HCT116 (cell line): ENCODE data around the gene PCBP3. TPM values are rescaled to one million over a fixed set of nuclear protein-coding genes. Genes with fewer than 3 reads are reported as not detected.

Source experiments
- ATAC-seq: fragments of 200-7000 bp; cut with Tn5 transposase; 2 replicates; pipeline ENCODE4 v1.9.1; 2020; ENCODE audit warnings: mild to moderate bottlenecking, moderate library complexity
- BruUV-seq: library from RNA; stranded (reverse); fragments of 400-500 nt; replicated peaks from 2 replicates; lab custom pipeline; 2021; lab: Mats Ljungman, UMichigan
- CTCF ChIA-PET: fragments of 300-600 bp; sonication (Branson Sonifier 250); formaldehyde crosslinking; loops from one replicate; lab custom pipeline; 2021; ENCODE audit warnings: antibody characterized with exemption; lab: Charles Lee
- POLR2A ChIA-PET: fragments of 300-600, 350-600 bp; sonication (Branson Sonifier 250); formaldehyde crosslinking; loops from one replicate; lab custom pipeline; 2021; ENCODE audit warnings: antibody characterized with exemption; lab: Charles Lee
- RAD21 ChIA-PET, 2 experiments: fragments of 300-600 bp; sonication (Branson Sonifier 250); formaldehyde crosslinking; loops; one replicate each; lab custom pipeline; 2023; ENCODE audit warnings: low total read pairs in 2 of 2; ENCODE audit not compliant: uncharacterized antibody in 2 of 2, unreplicated experiment in 2 of 2, low non-redundant PET in 1 of 2; lab: Charles Lee
- DNase-seq: peaks from one replicate; pipeline ENCODE4 v3.0.0-alpha.2; 2010; ENCODE audit warnings: low read depth, low spot score
- H2AFZ ChIP-seq: fragments of 200-600 bp; shearing (Covaris generic), sonication (generic); 2 replicates; pipeline ENCODE4 v1.6.1; 2017; ENCODE audit warnings: low read depth, mixed run types, mixed read lengths, antibody characterized with exemption, low read length; ENCODE audit not compliant: poor library complexity, severe bottlenecking
- H3K27ac ChIP-seq: 2 replicates; pipeline ENCODE4 v1.5.1; 2012; ENCODE audit warnings: low read depth, low read length
- H3K27me3 ChIP-seq: fragments of 200-600 bp; sonication (generic); 2 replicates; pipeline ENCODE4 v1.6.1; 2016; ENCODE audit warnings: mixed run types, low read length, mixed read lengths; ENCODE audit not compliant: insufficient read depth
- H3K36me3 ChIP-seq, 2 experiments: fragments of 200-500 bp in 1 of 2; fragments of 200-600 bp in 1 of 2; sonication (Bioruptor generic) in 1 of 2; sonication (generic) in 1 of 2; 2 replicates each; pipeline versions ENCODE4 v1.5.1 to v1.6.1; 2014 to 2016; ENCODE audit warnings: low read length in 2 of 2, inconsistent platforms in 1 of 2, mixed read lengths in 1 of 2, mixed run types in 1 of 2; ENCODE audit not compliant: insufficient read depth in 2 of 2, control insufficient read depth in 1 of 2
- H3K4me1 ChIP-seq, 2 experiments: fragments of 200-600 bp in 1 of 2; sonication (generic) in 1 of 2; 2 replicates each; pipeline versions ENCODE4 v1.5.1 to v1.6.1; 2012 to 2017; ENCODE audit warnings: low read length in 2 of 2, inconsistent platforms in 1 of 2, mild to moderate bottlenecking in 1 of 2, mixed read lengths in 1 of 2, mixed run types in 1 of 2, moderate library complexity in 1 of 2; ENCODE audit not compliant: insufficient read depth in 2 of 2, control insufficient read depth in 1 of 2
- H3K4me2 ChIP-seq: fragments of 200-600 bp; sonication (generic); 2 replicates; pipeline ENCODE4 v1.6.1; 2017; ENCODE audit warnings: mixed run types, low read length, mixed read lengths
- H3K4me3 ChIP-seq, 2 experiments: fragments of 200-600 bp in 1 of 2; sonication (generic) in 1 of 2; replicated peaks in 1 of 2; 2 replicates each; pipeline ENCODE4 v1.5.1; 2011 to 2016; ENCODE audit warnings: low read length in 2 of 2, control low read depth in 1 of 2, low read depth in 1 of 2, mild to moderate bottlenecking in 1 of 2, mixed read lengths in 1 of 2, mixed run types in 1 of 2
- H3K79me2 ChIP-seq: fragments of 200-600 bp; sonication (generic); 2 replicates; pipeline ENCODE4 v1.6.1; 2017; ENCODE audit warnings: mild to moderate bottlenecking, mixed run types, low read length, moderate library complexity, mixed read lengths; ENCODE audit not compliant: insufficient read depth
- H3K9ac ChIP-seq: fragments of 200-600 bp; sonication (generic); 2 replicates; pipeline ENCODE4 v1.6.1; 2016; ENCODE audit warnings: low read length, mixed read lengths
- H3K9me2 ChIP-seq: fragments of 200-600 bp; sonication (generic), shearing (Covaris generic); 2 replicates; pipeline ENCODE4 v1.6.1; 2017; ENCODE audit warnings: mixed run types, mild to moderate bottlenecking, moderate library complexity; ENCODE audit not compliant: insufficient read depth
- H3K9me3 ChIP-seq, 2 experiments: fragments of 200-500 bp in 1 of 2; fragments of 200-600 bp in 1 of 2; sonication (Bioruptor generic) in 1 of 2; sonication (generic) in 1 of 2; 2 replicates each; pipeline ENCODE4 v1.6.1; 2014 to 2017; ENCODE audit warnings: low read length in 2 of 2, mixed read lengths in 2 of 2, inconsistent platforms in 1 of 2, low read depth in 1 of 2, mild to moderate bottlenecking in 1 of 2, mixed run types in 1 of 2, moderate library complexity in 1 of 2; ENCODE audit not compliant: control insufficient read depth in 1 of 2, insufficient read depth in 1 of 2
- H4K20me1 ChIP-seq: fragments of 200-600 bp; sonication (generic), shearing (Covaris generic); 2 replicates; pipeline ENCODE4 v1.6.1; 2017; ENCODE audit warnings: mixed run types, mild to moderate bottlenecking, moderate library complexity; ENCODE audit not compliant: insufficient read depth
- CTCF ChIP-seq, 3 experiments: fragments of 200-600 bp in 1 of 3; sonication (generic) in 1 of 3; IDR thresholded peaks in 2 of 3; conservative IDR thresholded peaks in 1 of 3; 2 replicates each; pipeline ENCODE4 v1.5.1; 2012 to 2017; ENCODE audit warnings: low read depth in 2 of 3, low read length in 2 of 3, antibody characterized with exemption in 1 of 3, borderline replicate concordance in 1 of 3, control low read depth in 1 of 3, mild to moderate bottlenecking in 1 of 3, mixed read lengths in 1 of 3, mixed run types in 1 of 3, moderate library complexity in 1 of 3; ENCODE audit not compliant: insufficient read depth in 1 of 3
- ELF1 ChIP-seq: IDR thresholded peaks from 2 replicates; pipeline ENCODE4 v1.6.1; 2012; ENCODE audit warnings: low read depth, borderline replicate concordance
- MAX ChIP-seq: IDR thresholded peaks from 2 replicates; pipeline ENCODE4 v1.6.1; 2012
- RAD21 ChIP-seq: IDR thresholded peaks from 2 replicates; pipeline ENCODE4 v1.6.1; 2012; ENCODE audit warnings: low read depth, mild to moderate bottlenecking
- REST ChIP-seq: IDR thresholded peaks from 2 replicates; pipeline ENCODE4 v1.6.1; 2012; ENCODE audit warnings: low read depth
- SRF ChIP-seq: IDR thresholded peaks from 2 replicates; pipeline ENCODE4 v1.6.1; 2012; ENCODE audit warnings: low read depth
- intact Hi-C: fragments of 100-400 bp; cut with micrococcal nuclease; formaldehyde crosslinking; loops from 2 replicates; pipeline ENCODE4 v1.10.0; 2022
- total RNA-seq: library from RNA; stranded (reverse); gene quantifications from one replicate; pipeline ENCODE4 v1.2.1, GENCODE V29; 2021; ENCODE audit not compliant: unreplicated experiment

Gene PCBP3
- total RNA-seq, 1 experiment from 2014 or later, result 3.1 TPM

DNA sequence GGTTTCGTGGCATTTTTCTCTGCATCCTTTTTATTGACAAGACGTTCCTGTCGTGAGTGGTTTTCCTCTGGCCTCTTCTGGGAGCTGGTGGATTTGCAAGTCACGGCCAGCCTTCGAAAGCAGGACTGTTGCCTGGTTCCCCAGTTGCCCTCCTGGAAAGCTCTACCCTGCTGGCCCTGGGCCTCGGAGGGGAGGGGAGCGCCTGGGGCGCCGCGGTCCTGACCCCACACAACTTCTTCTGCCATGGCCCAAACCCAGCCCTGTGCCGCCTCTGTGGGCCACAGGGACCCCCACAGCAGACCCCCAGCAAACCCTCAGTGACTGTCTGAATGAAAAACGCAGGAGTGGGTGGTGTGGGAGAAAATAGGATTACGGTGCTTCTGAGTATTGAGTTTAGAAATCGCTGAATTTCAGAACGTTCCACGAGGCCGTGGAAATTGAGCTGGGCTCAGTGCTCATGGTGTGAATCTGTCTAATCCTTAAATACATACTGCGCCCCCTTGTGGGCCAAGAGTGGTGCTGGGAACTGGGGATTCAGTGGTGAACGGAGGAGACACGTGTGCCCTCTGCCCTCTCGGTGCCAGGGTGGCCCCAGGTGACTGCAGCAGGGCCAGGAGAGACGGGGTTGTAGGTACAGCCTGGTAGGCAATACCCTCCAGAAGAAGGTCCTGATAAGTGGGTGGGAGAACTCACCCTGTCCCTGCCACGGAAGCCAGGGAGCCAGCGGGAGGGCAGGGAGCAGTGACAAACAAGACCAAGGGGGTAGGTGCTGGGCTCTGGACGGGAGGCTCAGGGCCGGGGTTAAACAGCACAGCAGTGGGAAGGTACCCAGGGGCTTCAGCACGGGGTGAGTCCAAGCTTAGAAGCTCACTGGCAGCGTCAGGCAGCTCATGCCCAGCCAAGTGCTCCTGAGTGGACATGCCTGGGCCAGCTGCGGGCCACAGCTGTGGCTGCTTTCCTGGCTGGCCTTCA lies 236.9 kb downstream of the PCBP3 start:
- H3K9ac ChIP-seq, result no peak overlapping the region
- no peaks in the 10 kb centered on the region for H3K27me3 ChIP-seq
- no peaks in the 10 kb centered on the region for H3K79me2 ChIP-seq
- BruUV-seq, result no TSS peak
- H3K9me3 ChIP-seq, result no peaks in the 10 kb centered on the region
- H3K9me2 ChIP-seq, result no peaks in the 10 kb centered on the region
- TF ChIP-seq MAX (peak; percentile 64; the same call in 1 of the 2 replicates), ELF1 (no peak), CTCF (IDR thresholded peaks at IDR 0.05 in 2 of 3, conservative IDR thresholded peaks at IDR 0.05 in 1 of 3; ENCODE audit: borderline replicate concordance in 1 of 3, insufficient read depth in 1 of 3, low read depth in 2 of 3, low read length in 2 of 3) (peak; percentile 52 to 89 (median 88); a peak in 5 of 6 replicates), RAD21 (peak; percentile 50), REST (no peak), SRF (no peak)
- H2AFZ ChIP-seq, result no peak overlapping the region
- H3K4me3 ChIP-seq, result no peak overlapping the region
- peak; percentile 99 for ATAC-seq
- RAD21 ChIA-PET, result interaction anchor here in 1 of 2 experiments (0.6 to 0.8 kb wide), 2 partner anchors 60 to 324 kb away, joined by 3 to 6 read pairs; no protein-coding TSS in a partner anchor
- H3K27ac ChIP-seq, result no peak overlapping the region
- intact Hi-C loops, result loop anchor here (5.0 kb wide), 1 partner anchor 323 kb away; no protein-coding TSS in a partner anchor
- peaks cover 0 to 8% of the 10 kb centered on the region in 2 experiments; a peak in 2 of 4 replicates for H3K4me1 ChIP-seq
- CTCF ChIA-PET, result interaction anchor here (1.0 to 3.5 kb wide), 10 partner anchors 9 to 740 kb away, joined by 3 to 24 read pairs (median 4); no protein-coding TSS in a partner anchor
- no peaks in the 10 kb centered on the region for H4K20me1 ChIP-seq
- POLR2A ChIA-PET, result interaction anchor here (1.3 kb wide), 1 partner anchor 9 kb away, joined by 3 read pairs; no protein-coding TSS in a partner anchor
- no peaks in the 10 kb centered on the region for H3K36me3 ChIP-seq
- H3K4me2 ChIP-seq, result no peak overlapping the region
- DNase-seq, result peak; percentile 69
